Sigmoid colon (tissue), 4 donors: ENCODE measurements around the gene JMJD6.

ENCODE experiments used
- CTCF ChIP-seq, 4 experiments: fragments of 450-650 bp in 3 of 4; fragments of 200-600 bp in 1 of 4; IDR thresholded peaks; one replicate each; pipeline ENCODE4 v1.5.1; 2016 to 2019; ENCODE audit warnings: antibody characterized with exemption in 4 of 4, mild to moderate bottlenecking in 3 of 4, moderate library complexity in 2 of 4
- EP300 ChIP-seq, 4 donors: sonication (generic); formaldehyde crosslinking; IDR thresholded peaks; one replicate each; pipeline ENCODE4 v1.6.1; 2017; ENCODE audit warnings: antibody characterized with exemption in 4 of 4
- POLR2A ChIP-seq, 2 donors: fragments of 450-650 bp; IDR thresholded peaks; one replicate each; pipeline ENCODE4 v1.6.1; 2016; ENCODE audit warnings: antibody characterized with exemption in 2 of 2, mild to moderate bottlenecking in 2 of 2, moderate library complexity in 2 of 2
- POLR2AphosphoS5 ChIP-seq, 4 donors: sonication (generic); formaldehyde crosslinking; IDR thresholded peaks; one replicate each; pipeline ENCODE4 v1.6.1; 2017; ENCODE audit warnings: antibody characterized with exemption in 4 of 4

GRCh38 chr17:76684756-76685155 is 41.6 kb downstream of the JMJD6 start:
- no peak for TF ChIP-seq CTCF (IDR thresholded peaks at IDR 0.05)
- no peak for TF ChIP-seq POLR2AphosphoS5 (IDR thresholded peaks at IDR 0.05)
- TF ChIP-seq POLR2A (IDR thresholded peaks at IDR 0.05): no peak
- no peak for TF ChIP-seq EP300 (IDR thresholded peaks at IDR 0.05)
